ENCODE measurements around the gene DDIT3.

- TF ChIP-seq EZH2phosphoT487 (IDR thresholded peaks at IDR 0.05; ENCODE audit: insufficient read depth, low read depth), result no peak
- TF ChIP-seq EZH2 (IDR thresholded peaks at IDR 0.05; ENCODE audit: insufficient read depth, poor library complexity, severe bottlenecking), result no peak
Measured at GRCh38 chr12:57554897-57555296, 34.6 kb upstream of the DDIT3 start.

All from GM23248 (cell line).